ENCODE measurements around the gene OR2A14.
"Not testable (repeated sequence)": the region's sequence is repeated elsewhere in the genome, so short reads cannot be mapped to it uniquely, and the experiment has no call there.

The OR2A14 gene

GRCh38 chr7:144122876-144123275 lies at the start of gene OR2A14:
Gene OR2A14, plus strand, starts transcription at chr7:144123176. Its CDS starts 5,937 bp downstream, at chr7:144129113.
- no peak for DNase-seq

- DNase-seq: no peak
These were observed 48.6 kb upstream of the OR2A14 start for GRCh38 chr7:144074374-144074773.

GRCh38 chr7:144085978-144086377 lies 37.0 kb upstream of the OR2A14 start, which contains the start of gene OR2A12:
Gene OR2A12, plus strand, starts transcription at chr7:144086278. Its CDS starts 8,830 bp downstream, at chr7:144095108.
- DNase-seq: no peak

- no peak for DNase-seq
These were observed 36.2 kb upstream of the OR2A14 start for GRCh38 chr7:144086730-144087129.

- no peak for DNase-seq
These were observed 35.7 kb upstream of the OR2A14 start for GRCh38 chr7:144087230-144087629.

GRCh38 chr7:144090667-144091066 lies 32.3 kb upstream of the OR2A14 start:
- DNase-seq: no peak

GRCh38 chr7:144098776-144099175 lies 24.2 kb upstream of the OR2A14 start:
- DNase-seq: no peak

GRCh38 chr7:144100607-144101006 lies 22.4 kb upstream of the OR2A14 start:
- no peak for DNase-seq

GRCh38 chr7:144102041-144102440 lies 20.9 kb upstream of the OR2A14 start:
- DNase-seq: no peak

- no peak for DNase-seq
These were observed 17.8 kb upstream of the OR2A14 start for GRCh38 chr7:144105211-144105610.

- DNase-seq: no peak
These were observed 13.7 kb upstream of the OR2A14 start, which contains the start of gene OR2A2 for GRCh38 chr7:144109283-144109682. Gene OR2A2, plus strand, starts transcription at chr7:144109583. Its CDS starts 0 bp downstream, at chr7:144109583.

- no peak for DNase-seq
These were observed 12.7 kb upstream of the OR2A14 start for GRCh38 chr7:144110272-144110671.

GRCh38 chr7:144113651-144114050 lies 9.3 kb upstream of the OR2A14 start:
- no peak for DNase-seq

- no peak for DNase-seq
These were observed 4.6 kb upstream of the OR2A14 start for GRCh38 chr7:144118341-144118740.

GRCh38 chr7:144127714-144128334 lies 4.8 kb downstream of the OR2A14 start:
- DNase-seq: no peak

- not testable (repeated sequence) for DNase-seq
These were observed 6.6 kb downstream of the OR2A14 start for GRCh38 chr7:144129601-144130000.

- no peak for DNase-seq
These were observed 7.8 kb downstream of the OR2A14 start for GRCh38 chr7:144130730-144131129.

GRCh38 chr7:144132262-144132661 lies 9.3 kb downstream of the OR2A14 start:
- DNase-seq: no peak

GRCh38 chr7:144133307-144133706 lies 10.3 kb downstream of the OR2A14 start:
- DNase-seq: no peak

GRCh38 chr7:144134116-144134515 lies 11.1 kb downstream of the OR2A14 start:
- no peak for DNase-seq

- no peak for DNase-seq
These were observed 14.5 kb downstream of the OR2A14 start for GRCh38 chr7:144137501-144137900.

- no peak for DNase-seq
These were observed 19.2 kb downstream of the OR2A14 start for GRCh38 chr7:144142187-144142586.

- no peak for DNase-seq
These were observed 21.4 kb downstream of the OR2A14 start for GRCh38 chr7:144144426-144144825.

- no peak for DNase-seq
These were observed 25.4 kb downstream of the OR2A14 start for GRCh38 chr7:144148224-144148827.

- DNase-seq: no peak
These were observed 35.9 kb downstream of the OR2A14 start for GRCh38 chr7:144158861-144159260.

All from KG1 (cell line).